B cell (primary cell): ENCODE data around the gene FSIP1.

ENCODE experiments used
- CTCF ChIP-seq: fragments of 200-600 bp; IDR thresholded peaks from one replicate; pipeline ENCODE4 v1.8.0; 2022; ENCODE audit warnings: antibody characterized with exemption, mild to moderate bottlenecking
- EZH2 ChIP-seq: IDR thresholded peaks from 2 replicates; pipeline ENCODE4 v1.6.1; 2012; ENCODE audit warnings: borderline replicate concordance, low read depth, mild to moderate bottlenecking, moderate library complexity, low read length; ENCODE audit not compliant: insufficient read depth, poor library complexity, severe bottlenecking

- no peak for TF ChIP-seq CTCF
- TF ChIP-seq EZH2 = no peak
Observed at GRCh38 chr15:39761006-39761405, 21.6 kb downstream of the FSIP1 start.
